ENCODE measurements around the gene TUT4.

The TUT4 gene

DNA sequence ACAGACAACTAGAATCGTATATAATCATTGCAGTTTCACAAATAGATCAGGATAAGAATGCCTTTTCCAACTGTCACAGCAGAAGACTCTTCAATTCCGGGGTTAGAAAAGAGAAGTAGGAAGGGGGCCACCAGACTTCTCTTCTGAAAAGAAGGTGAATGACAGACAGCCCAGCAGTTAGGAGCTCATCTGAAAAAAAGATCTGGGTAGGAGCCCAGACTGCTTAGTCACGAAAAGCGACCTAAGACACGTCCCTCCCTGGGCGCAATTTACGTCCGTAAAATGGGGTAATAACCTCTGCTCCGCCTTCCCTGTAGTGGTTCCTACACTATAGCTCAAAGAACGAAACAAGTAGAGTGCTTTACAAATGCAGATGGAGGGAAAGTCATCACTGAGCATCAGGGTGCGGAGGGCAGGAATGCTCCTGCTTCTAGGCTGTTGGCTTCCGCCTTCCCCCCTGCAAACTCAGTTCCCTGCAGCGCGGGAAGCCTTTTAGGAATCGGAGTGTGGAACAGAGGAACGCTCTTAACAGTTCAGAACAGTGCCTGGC, 149.3 kb downstream of the TUT4 start:
- DNase-seq: no peak

DNA sequence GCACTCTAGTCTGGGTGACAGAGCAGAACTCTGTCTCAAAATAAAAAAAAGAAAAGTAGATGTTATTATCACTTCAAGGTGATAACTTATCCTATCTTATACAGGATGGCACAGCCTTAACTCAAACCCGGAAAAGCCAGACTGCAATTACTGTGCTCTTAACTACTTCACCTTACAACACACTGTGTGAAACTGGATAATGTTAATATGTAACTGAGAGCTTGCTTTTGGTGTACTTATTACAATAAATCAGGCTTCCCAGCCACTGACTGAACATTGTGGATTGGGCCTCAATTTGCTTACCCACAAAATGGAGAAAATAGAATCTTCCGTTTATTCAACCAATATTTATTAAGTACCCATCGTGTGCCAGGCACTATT, 150.0 kb downstream of the TUT4 start:
- DNase-seq: no peak

DNA sequence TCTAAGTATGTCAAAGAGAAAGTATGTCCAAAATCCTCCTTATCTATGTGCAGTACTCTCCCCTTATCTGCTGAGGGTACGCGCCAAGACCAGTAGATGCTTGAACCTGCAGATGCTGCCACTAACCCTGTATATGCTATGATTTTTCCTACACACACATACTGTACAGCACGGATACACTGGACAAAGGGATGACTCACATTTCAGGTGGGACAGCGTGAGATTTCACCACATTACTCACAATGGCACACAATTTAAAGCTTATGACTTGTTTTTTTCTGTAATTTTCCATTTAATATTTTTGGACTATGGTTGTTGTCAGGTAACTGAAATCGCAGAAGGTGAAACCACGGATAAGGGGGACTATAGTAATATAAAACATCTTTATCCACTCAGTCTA, 152.8 kb downstream of the TUT4 start:
- DNase-seq: no peak

DNA sequence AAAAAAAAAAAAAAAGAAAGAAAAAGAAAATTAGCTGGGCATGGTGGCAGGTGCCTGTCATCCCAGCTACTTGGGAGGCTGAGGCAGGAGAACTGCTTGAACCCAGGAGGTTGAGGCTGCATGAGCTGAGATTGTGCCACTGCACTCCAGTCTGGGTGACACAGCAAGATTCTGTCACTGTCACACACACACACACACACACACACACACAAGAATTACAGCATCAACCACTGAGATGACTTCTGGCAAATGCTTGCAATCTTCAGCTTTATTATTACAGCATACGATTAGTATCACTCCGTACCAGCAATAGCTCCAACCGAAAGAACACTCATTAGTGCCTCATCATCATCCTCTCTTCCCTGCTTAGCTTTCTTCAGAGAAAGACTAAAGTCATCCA, 153.3 kb downstream of the TUT4 start:
- no peak for DNase-seq

DNA sequence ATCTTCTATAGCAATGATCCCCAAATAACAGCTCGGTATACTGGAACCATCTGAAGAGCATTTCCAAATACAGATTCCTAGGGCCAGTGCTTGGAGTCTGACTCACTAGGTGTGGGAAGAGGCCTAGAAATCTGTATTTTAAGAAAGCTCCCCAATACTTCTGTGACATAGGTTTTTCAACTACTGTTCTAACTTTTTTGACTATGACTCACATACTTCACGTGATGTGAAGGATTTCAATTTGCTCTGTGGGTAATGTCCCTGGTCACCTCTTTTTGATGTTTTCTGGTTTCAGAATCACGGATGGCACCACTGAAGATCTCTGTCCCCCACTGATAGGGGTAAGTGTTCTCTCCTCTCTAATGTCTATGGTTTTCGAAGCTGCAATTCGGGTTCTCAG, 159.7 kb downstream of the TUT4 start:
- DNase-seq: no peak

DNA sequence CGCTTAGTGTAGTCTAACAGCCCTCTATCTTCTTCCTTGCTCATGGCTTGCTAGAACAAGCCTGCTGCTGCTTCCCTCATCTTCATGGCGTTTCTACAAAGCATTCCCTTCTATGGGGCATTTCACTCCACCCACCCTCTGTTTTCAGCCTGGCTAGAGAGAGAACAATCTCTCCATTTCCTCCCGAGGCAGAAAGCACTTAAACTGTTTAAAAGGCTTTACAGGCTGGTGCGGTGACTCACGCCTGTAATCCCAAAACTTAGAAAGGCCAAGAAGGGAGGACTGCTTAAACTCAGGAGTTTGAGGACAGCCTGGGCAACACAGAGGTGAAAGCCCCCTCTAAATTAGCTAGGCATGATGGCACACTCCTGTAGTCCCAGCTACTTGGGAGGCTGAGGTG, 166.4 kb downstream of the TUT4 start:
- no peak for DNase-seq

DNA sequence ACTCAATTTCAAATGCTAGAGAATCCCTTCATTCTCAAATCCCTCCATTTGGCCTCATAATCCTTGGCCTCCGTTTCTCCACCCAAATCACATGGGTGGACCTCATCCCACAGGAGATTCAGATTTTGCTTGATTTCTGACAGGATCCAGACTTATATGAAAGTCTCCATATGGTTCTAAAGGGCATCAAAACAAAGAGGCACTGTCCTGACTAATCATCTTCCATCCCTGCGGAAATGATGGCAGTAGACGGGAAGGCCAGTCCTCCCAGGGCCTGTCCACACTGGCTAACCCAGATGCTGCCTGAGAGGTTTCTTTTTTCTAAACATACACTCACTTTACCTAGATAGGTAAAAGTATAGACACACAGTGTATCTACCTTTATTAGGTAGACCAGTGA, 167.5 kb downstream of the TUT4 start:
- no peak for DNase-seq

Measured in NCI-H1092 (cell line).